Smooth muscle cell of the umbilical artery (primary cell): ENCODE measurements around the gene PNMA6F. TPM values are rescaled to one million over a fixed set of nuclear protein-coding genes. Genes with fewer than 3 reads are reported as not detected.

ENCODE experiments used
- total RNA-seq: library from RNA; depleted of rRNA; stranded (reverse); fragments of >200 nt; gene quantifications from 2 replicates; pipeline ENCODE4 v1.2.3, GENCODE V29; 2014

PNMA6F gene
- total RNA-seq, result not detected in 2 replicates

DNA sequence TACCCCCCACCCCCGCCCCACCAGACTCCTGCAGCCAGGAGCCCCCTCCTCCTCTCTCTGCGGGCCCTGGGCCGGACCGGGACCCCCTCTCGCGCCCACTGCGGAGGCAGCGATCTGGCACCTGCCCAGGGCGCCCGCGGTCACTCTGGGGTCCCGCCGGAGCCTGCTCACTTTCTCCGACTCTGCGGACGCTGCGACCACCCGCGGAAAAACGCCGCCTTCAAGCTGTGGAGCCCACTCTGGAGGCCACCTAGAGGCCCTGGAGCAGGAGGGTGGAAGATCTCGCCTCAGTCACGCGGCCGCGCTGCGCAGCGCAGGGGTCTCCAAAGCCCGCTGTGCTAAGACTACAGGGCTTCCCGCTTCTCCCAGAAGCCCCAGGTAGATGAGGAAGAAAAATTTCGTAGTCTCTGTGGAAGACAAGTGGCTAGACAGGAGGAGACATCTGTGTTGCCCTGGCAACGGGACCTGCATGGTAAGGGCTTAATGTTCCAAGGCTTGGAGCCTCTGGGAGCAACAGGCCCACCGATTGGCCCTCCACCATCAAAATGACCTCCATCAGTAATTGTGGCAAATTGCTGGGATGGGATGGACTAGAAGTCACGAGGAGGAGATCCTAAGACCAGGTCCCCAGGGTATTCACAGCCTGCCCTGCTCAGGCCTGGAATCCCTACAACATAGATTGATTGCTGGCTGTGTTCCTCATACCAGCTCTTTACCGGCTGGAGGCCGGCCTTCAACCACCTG, at the start of gene PNMA6F:
TSS of gene PNMA6F (minus strand) at position 387 of the 744 bp plus-strand sequence. CDS start 1,093 bp downstream, outside the sequence.

DNA sequence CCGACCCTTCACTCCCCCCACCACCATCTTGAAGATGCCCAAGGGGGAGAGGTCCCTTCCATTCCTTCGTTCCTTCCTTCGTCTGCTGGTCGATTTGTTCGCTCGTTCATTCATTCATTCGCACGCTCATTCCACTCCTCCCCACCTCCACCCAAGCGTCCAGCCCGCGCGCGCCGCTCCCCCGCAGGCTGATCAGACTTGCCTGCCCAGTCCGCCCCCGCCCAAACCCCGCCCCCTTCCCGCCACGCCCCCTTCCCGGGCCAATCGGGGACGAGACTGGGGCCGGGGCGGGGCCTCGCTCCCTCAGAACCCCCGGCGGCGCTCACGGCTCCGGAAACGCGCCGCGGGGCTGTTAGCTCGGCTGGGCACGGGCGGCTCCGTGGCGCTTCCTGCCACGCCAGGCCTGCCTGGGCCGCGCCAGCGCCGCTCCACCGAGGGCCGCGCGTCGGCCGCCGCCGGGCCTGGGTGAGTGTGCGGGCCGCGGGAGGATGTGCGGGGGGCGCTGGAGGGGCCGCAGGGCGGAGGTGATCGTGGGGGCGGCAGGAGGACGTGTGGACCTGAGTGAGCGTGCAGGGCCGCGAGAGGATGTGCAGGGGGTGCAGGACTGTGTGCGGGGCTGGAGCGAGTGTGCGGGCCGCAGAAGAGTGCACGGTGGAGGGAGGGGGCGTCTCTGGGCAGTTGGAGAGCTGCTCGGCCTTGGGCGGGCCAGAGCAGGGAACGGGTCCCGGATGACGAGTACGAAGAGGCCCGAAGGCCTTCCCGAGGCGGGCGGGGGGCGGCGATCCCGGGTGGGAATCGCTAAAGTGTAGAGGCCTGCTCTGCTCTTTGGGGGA, 12.5 kb upstream of the PNMA6F start, which contains the start of gene ZNF275:
TSS of gene ZNF275 (plus strand) at position 333 of the 833 bp plus-strand sequence. CDS start 2,527 bp downstream, outside the sequence.

Other genes starting within 250 kb of the PNMA6F start
- 2.0 and 3.9 TPM in 2 replicates for gene PNMA6A, start 249.3 kb downstream of the PNMA6F start, total RNA-seq
- not detected in 2 replicates for gene MAGEA1, start 142.5 kb downstream of the PNMA6F start, total RNA-seq
- gene ZNF275, start 12.4 kb upstream of the PNMA6F start, total RNA-seq, result 9.8 and 16.1 TPM in 2 replicates
- gene PNMA6E, start 79.6 kb upstream of the PNMA6F start, total RNA-seq, result not detected in 2 replicates
- gene ZFP92, start 89.7 kb upstream of the PNMA6F start, total RNA-seq, result 0.83 and 1.5 TPM in 2 replicates
- gene TREX2, start 124.3 kb upstream of the PNMA6F start, total RNA-seq, result 0.18 and 1.8 TPM in 2 replicates
- gene HAUS7, start 148.8 kb upstream of the PNMA6F start, total RNA-seq, result 14.3 and 18.2 TPM in 2 replicates
- 34.1 and 66.8 TPM in 2 replicates for gene BGN, start 173.2 kb upstream of the PNMA6F start, total RNA-seq
- under 0.01 and 0.09 TPM in 2 replicates for gene ATP2B3, start 195.9 kb upstream of the PNMA6F start, total RNA-seq